NCI-H460 (cell line): ENCODE results near the gene EIPR1. TPM values are rescaled to one million over a fixed set of nuclear protein-coding genes. Genes with fewer than 3 reads are reported as not detected.

Source experiments
- DNase-seq: peaks from one replicate; pipeline ENCODE4 v3.0.0-alpha.2; 2016; ENCODE audit warnings: low read depth; ENCODE audit errors: extremely low read depth
- total RNA-seq: library from RNA; depleted of rRNA; stranded (reverse); fragments of >200 nt; shearing (Covaris generic); gene quantifications from 2 replicates; pipeline ENCODE4 v1.2.3, GENCODE V29; 2014

Gene EIPR1
- total RNA-seq, 1 experiment from 2014 or later = 56.5 TPM

DNA sequence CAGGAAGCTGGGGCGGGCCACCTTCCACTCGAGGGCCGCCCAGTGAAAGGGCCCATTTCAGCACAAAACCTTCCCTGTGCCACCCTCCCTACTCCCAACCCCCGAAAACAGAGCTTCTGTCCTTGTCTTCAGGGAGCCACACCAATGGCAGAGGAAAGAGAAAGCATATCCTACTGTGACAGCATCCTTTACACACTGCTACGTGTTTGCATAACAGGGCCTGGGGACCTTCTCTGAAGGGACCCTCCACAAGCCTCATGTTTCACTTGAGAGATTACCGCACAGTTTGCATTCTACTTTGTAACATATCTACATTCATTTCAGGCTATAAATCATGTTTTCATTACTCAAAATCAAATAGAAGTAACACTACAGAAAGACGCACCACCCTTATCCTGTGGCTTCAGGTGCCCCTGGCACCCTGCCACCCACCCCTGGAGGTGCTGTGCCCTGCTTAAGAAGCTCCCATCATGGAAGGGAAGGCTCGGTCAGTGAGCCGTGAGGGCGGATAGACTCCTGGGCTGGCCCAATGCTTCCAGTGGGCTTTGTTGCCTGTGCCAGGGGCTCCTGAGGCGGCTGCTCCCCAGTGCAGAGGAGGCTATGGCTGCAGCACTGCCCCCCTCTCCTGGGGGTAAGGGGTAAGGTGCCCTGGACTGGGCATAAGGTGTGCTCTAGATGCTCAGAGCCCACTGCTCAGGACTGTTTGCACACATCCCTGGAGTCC is 52.0 kb downstream of the EIPR1 start:
- DNase-seq = no peak

DNA sequence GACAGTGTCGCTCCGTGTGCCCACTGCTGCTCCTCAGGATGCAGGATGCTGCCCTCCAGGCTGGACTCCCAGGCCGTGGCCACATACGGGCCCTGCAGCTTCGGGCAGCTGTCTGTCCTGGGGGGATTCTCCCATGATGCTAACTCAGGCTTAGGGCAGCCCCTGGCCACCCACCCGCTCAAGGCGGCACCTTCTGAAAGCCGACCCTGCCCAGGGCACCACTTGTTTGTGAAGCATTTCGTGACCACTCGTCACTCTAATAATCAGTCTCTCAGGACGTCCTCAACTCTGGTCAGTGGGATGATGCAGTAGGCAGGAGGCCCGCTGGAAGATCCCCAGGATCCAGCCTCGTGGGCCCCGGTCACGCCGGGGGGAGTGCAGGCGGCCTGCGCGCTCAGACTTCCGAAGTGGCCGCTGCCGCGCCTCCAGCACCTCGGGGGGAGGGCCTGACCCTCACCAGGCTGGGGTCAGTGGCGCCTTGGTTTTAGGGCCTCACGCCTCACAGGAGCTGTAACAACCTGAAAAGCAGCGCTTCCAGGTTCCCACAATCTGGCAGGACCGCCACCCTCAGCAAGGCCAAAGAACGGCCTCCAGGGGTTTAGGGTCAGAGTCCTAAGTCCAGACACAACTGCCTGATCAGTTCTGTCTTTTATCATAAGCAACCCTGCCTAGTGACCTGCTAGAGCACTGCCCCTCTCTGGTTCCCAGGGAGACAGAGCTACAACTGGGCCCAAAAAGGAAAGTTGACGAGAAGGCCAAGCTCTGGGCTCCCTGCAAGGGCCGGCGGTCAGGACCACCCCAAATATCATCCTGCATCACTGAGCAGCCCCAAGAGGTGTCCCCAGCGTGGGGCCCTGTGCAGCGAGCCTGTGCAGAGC is 53.0 kb downstream of the EIPR1 start:
- DNase-seq = no peak

DNA sequence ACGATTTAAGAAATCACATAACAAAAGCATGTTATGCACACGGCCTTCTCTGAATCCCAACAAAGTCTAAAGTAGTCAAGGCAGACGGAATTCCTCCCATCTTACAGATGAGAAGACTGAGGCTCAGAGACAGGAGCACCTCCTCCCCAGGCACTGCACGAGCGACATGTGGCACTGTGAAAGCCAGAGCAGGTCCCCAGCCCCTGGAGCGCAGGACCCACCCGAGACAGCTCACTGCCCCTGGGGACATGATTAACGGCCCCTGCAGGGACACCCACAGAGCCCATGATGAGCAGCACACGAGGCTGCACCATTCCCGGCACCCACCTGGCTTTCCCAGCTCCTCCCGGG is 53.6 kb downstream of the EIPR1 start:
- no peak for DNase-seq

DNA sequence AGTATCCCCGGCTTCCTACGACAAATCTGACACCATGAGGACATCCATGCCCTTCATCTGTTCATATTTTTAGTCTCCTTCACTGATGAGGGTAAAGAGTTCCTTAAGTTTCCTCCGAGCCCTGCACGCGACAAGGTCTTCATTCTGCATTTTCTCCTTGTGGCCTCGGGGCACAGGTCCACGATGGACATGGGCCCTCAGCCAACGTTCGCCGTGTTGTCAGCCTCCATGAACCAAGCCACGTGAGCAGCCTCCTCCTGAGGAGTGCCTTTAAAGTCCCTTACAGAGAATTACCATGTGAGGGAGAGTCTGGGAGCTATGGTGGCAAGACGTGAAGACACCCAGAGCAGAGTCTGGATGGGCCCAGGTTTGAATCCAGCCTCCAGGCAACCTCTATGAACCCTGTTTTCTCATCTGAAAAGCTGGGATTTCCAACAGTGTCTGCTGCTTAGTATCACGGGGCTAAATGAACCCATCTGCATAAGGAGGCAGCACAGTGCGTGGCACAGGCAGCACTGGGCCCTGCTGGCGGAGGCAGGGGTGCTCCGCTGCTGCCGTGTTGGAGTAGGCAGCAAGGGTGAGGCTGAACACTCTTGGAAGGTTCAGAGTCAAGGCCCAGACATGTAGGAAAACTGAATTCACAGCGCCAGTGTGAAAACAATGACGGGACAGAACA is 54.1 kb downstream of the EIPR1 start:
- DNase-seq = no peak

DNA sequence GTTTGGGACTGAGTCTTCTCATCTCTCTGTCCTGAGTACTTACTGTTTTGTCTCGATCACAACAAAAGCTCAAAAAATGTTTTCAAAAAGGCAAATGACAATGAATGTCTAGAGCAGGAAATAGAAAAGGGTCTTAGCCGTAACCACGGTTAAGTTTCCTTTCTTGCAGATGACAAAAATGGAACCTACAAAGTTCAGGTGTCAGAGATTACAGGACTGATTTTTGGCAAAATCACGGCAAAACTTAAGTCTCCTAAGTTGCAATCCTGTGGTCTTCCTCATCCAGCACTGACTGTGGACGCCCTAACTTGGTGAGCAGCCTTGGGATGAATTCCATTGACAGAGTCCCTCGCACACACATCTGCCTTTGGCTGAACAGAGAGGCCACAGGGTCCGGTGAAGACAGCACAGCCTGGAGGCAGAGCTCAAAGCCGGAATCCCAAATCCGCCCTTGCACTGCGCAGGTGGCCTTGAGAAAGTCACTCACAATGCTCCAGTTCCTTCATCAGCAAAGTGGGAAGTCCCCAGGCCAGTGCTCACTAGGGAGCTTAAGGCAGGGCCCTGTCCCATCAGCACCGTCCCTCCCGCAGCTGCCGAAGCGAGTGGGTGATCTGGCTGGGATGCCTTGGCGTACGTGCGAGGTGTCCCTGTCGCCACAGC is 55.2 kb downstream of the EIPR1 start:
- no peak for DNase-seq

DNA sequence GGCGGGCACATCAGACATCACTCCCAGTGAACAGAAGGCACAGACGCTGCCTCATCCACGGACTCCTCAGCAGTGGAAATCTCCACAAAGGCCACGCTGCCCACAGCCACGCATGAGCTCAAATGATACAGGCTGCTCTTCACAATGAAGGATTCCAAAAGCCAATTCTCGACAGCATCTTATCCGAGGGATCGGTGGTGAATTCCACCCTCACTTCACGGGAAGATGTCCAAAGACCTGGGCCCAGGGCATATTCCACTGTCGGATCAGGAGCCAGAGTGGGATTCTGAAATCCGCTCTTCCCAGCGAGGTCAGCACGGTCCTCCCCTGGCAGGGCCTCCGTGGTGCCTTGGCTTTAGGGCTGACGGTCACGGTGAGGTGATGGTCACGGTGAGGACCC is 55.8 kb downstream of the EIPR1 start:
- no peak for DNase-seq

DNA sequence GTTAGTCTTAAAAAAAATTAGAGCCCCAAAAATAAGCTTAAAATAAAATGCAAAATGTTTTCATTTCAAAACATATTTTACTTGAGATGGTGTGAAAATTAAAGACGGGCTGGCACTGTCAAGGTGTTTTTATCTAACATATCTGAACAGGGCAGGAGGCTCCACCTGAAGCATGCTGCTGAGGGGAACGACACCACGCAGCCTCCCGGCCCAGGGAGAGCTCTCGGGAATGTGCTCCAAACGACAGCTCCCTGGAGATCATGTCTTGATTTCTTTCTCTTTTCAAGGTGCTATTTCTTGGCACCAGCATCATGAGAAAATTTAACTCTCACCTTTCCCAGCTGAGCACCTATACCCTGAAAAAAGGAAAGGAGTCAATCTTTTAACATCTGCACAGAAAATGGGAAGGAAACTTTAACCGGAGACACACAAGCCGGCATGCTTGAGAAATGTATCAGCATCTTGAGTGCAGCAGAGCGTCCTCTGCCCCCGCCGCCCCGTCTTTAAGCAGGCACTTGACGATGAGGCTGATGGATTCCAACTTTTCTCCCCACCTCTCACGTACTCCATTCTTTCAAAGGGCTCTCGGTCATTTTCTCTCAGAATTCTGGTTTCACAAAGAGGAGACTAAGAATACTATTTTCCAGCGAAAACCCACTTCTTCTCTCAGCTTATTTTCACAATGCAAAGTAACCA is 56.6 kb downstream of the EIPR1 start:
- DNase-seq = no peak

DNA sequence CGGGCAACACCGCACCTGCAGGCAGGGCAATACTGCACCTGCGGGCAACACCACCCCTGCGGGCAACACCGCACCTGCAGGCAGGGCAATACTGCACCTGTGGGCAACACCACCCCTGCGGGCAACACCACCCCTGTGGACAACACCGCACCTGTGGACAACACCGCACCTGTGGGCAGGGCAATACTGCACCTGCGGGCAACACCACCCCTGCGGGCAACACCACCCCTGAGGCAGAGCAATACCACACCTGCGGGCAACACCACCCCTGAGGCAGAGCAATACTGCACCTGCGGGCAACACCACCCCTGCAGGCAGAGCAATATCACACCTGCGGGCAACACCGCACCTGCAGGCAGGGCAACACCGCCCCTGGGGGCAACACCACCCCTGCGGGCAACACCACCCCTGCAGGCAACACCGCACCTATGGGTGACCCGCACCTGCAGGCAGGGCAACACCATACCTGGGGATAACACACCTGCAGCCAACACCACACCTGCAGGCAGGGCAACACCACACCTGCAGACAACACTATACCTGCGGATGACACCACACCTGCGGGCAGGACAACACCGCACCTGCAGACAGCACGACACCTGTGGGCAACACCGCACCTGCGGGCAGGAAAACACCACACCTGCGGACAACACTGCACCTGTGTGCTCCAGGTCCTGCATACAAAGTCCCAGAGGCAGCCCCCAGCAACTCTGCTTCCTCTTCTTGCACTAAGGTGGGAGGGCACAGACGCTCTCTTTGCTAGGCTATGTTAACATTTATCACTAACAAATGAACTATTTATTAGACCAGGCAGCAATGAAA is 57.7 kb downstream of the EIPR1 start:
- DNase-seq = no peak

DNA sequence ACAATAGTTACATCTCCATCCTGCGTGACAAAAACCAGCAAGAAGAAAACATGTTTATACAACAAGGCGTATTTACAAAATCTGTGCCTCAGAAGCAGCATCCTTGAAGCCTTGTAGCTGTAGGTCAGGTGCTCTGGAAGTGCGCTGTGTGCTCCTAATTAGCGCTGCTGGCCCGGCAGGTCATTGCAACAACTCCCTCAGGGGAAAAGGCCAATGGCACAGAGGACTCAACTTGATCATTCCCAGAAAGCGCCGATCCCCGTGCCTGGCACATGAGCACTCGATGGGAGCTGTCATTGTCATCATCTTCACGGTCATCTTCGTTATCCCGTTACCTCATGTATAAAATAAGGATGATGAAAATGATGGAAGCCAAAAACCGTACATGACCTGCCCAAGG is 58.5 kb downstream of the EIPR1 start:
- DNase-seq = no peak

DNA sequence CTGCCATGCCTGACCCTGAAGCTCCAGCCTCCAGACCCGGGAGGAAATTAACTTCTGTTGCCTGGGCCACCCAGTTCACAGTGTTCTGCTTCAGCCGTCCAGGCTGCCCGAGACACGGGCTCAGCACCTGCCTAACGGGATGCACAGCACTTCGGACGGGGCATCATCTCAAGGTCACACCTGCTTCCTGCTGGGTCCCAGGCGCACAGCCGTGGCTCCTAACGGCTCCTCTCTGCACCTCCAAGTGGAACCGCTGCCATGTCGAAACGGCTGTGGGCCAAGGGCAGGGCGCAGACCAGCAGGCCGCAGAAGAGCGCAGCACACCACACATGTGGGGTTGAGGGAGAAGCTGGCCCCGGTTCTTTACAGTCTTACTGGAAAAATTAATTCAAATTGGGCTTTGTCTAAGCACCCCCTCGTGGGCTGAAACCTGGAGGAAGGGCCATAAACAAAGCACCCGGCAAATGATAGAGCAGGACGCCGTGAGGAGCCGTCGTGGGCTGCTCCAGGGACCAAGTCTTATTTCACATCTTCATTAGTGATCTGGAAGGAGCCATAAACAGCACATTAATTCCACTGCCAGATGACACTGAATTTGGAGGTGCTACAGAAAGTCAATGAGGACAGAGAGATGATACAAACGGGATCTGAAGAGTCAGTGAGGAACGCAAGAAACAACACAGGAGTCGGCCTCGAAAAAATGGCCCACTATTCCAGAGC is 59.6 kb downstream of the EIPR1 start:
- no peak for DNase-seq

DNA sequence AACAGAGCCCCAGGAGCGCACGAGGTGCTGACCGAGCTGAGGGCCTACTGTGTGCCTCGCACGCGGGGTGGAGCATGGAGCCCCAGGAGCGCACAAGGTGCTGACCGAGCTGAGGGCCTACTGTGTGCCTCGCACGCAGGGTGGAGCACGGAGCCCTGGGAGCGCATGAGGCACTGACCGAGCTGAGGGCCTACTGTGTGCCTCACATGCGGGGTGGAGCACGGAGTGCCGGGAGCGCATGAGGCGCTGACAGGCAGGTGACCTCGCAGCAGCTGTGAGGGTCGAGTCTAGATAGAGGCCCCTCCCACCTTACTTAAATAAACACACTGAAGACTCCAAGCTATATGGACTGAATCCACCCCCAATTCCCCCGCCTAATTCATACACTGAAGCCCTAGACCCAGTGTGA is 60.3 kb downstream of the EIPR1 start:
- DNase-seq = no peak

DNA sequence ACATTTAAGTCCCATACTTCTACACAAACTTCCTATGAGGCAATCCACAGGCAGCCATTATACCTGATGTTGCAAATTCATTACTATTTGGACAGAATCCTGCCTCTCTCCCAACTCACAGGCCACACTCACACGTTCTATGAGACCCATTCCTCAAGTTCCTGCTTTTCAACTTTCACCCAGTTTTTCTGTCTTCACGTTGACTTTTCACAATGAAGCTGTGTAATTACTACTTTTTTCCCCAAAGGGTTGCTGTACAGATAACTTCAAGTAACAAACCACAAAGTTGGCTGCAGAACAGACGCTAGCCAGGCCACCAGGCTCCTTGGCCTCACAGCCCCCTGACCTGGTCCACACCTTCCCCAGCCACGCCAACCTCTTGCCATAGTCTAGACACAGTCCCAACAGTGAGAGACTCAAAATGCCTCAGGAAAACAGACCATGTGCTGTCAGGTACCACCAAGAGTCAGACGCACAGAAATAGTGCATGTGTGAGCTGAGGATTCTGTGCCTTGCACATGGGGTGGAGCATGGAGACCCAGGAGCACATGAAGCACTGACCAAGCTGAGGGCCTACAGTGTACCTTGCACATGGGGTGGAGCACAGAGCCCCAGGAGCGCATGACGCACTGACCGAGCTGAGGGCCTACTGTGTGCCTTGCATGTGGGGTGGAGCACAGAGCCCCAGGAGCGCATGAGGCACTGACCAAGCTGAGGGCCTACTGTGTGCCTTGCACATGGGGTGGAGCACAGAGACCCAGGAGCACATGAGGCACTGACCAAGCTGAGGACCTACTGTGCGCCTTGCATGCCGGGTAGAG is 61.0 kb downstream of the EIPR1 start:
- DNase-seq = no peak

DNA sequence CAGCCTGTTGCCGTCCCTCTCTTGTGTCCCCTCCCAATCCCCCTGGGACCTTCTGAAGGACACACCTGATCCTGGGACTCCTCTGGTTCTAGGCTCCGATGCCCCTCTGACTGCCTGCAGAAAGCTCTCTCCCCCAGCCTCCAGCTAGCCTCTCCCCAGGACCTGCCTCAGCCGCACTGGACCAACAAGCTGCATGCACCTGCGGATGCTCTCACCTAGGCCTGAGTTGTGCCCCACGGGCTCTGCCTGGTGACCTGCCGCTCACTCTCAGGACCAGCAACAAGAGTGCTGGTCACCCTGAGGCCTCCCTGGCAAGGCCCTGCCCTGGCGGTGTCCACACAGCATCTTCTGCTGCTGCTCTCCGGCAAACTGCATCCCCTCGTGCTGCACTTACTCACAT is 63.0 kb downstream of the EIPR1 start:
- DNase-seq = no peak

DNA sequence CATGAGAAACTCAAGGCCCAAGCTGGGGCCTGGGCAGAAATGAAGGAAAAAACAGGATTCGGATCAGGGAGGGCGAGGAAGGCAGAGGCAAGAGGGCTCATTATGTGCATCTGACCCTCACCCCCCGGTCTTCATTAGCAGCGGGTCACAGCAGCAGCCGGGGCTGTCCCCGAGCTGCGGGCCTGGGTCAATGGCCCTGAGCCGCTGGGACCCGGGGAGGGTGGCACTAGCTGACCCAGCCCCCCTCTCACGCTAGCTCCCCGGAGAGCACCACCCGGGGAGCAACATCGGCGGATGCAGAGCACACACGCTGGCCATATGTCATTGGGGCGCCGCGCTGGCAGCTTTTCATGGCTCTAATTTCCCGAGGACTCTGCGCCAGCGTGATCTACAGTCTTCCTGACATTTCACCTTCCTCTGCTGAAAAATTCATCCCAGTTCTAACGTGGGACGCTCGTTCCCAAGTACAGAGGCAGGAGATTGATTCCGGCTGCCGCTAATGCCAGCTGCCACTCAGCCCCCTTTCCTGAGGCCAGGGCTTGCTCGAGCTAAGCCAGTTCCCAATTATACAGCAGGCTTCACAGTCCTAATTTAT is 63.7 kb downstream of the EIPR1 start:
- no peak for DNase-seq

DNA sequence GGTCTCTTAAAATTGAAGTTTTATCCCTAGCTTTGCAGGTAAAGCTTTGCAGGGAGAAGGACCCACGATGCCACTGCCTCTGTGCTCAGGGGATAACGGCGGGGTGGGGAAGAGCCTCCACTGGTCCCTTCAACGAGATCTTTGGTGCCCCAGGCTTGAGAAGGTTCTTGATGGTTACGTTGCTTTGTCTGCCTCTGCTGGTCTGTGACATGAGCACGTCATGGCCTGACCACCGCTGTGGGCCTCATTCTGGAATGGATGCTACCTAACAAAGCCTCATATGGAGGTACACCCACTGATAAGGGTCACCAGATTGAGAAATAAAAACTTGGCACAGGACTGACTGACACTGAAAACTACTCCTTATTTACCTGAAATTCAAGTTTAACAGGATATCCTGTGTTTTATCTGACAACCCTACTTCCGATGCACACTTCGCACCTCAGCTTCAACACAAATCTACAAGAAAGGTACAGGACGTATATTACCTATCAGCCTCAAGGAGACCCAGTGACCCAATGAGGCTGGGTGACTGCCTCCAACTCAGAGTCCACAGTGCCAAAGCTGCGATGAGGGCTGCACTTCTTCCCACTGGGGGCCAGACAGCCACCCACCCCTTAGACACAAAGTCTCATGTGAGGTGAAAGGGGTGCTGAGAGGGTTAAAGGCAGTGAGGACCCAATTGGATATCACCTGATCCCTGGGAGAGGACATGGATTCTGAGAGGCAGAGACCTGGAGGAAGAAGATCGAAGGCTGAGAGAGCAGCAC is 64.9 kb downstream of the EIPR1 start:
- DNase-seq = no peak

DNA sequence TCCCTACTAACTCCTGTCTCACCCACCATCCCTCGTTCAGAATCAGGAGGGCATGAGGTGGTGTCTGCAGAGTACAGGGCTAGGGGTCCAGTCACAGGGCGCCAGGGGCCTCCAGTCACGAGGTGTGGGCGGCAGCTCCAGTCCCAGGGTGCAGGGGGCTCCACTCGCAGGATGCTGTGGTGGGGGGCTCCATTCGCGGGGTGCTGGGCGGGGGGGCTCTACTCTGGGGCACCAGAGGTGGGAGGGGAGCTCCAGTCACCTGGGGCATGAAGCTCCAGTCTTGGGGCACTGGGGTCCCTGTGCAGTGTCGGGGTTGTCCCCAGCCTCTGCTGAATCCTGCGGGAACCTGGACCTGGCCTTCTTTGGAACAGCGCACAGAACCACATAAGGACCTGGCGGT is 66.0 kb downstream of the EIPR1 start:
- DNase-seq = no peak
